ENCODE results near the gene CTNNB1. TPM values are rescaled to one million over a fixed set of nuclear protein-coding genes. Genes with fewer than 3 reads are reported as not detected.

Gene CTNNB1
- total and polyA plus RNA-seq, 2 of the 8 experiments (the other 6 are each of a cell fraction or from before 2014, with no cell fraction given) = 356 to 579 TPM

DNA sequence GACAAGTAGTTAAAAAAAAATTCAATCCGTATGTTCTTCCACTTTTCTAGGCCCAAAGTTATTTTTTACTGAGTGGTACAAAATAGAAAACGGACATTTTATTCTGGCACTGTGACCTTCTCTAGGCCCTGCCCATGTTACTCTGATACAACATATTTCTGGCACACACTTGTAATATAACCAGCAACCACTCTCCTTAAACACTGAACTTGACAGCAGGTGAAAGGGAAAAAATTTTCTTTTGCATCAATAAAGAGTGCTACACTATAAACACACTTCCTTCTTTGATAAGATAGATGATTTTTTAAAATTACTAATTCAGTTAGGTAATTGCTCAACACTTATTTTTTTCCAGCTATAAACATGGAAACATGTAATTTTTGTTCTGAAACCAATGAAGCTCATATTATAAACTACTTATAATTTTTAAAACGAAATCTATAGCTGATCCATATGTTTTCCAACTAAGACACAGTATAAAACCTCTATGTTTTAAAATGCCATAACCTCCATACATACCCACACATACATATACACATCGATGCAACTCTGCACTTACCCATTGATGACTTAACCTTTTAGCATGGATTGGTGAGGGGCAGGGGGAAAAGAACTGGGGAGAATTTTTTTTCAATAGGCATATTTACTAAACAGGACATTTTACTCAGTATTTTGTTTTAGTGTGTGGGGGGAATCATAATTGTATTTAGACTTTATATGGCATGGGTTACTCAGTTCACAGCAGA is 5.3 kb upstream of the CTNNB1 start:
- no peak for DNase-seq (ENCODE audit: low read depth in 1 of 2, low spot score in 2 of 2)
- Histone ChIP-seq H3K4ac (replicated peaks; ENCODE audit: insufficient read length, low read depth, low read length) (no peak overlapping the region), H4K91ac (replicated peaks; ENCODE audit: insufficient read length, low read length) (no peak overlapping the region), H3K27me3 (replicated peaks in 1 of 4; ENCODE audit: control insufficient read depth in 3 of 4, extremely low read depth in 1 of 4, insufficient read depth in 3 of 4, low read length in 3 of 4) (no peaks in the 10 kb centered on the region), H3K18ac (ENCODE audit: extremely low read depth, low read length) (no peak overlapping the region), H4K8ac (ENCODE audit: extremely low read depth, insufficient read depth, low read length) (no peak overlapping the region), H3K9me3 (ENCODE audit: insufficient read depth in 2 of 2, low read depth in 1 of 2, low read length in 1 of 2) (no peaks in the 10 kb centered on the region), H3K4me2 (ENCODE audit: insufficient read depth in 1 of 2, low read depth in 2 of 2, low read length in 2 of 2) (no peak overlapping the region), H2BK15ac (ENCODE audit: low read length) (no peak overlapping the region), H3K23me2 (ENCODE audit: low read depth, low read length) (peaks cover 4% of the 10 kb centered on the region; the same call in 1 of the 2 replicates), H2AFZ (ENCODE audit: low read length) (no peak overlapping the region), H3K36me3 (ENCODE audit: control insufficient read depth in 2 of 4, insufficient read depth in 4 of 4, low read length in 3 of 4) (no peaks in the 10 kb centered on the region), H2BK12ac (ENCODE audit: low read depth, low read length) (no peak overlapping the region), H3K14ac (ENCODE audit: insufficient read length) (no peak overlapping the region), H2BK5ac (ENCODE audit: low read depth, low read length) (no peak overlapping the region), H3K79me2 (ENCODE audit: control insufficient read depth in 1 of 2, insufficient read depth in 2 of 2, low read length in 2 of 2) (no peaks in the 10 kb centered on the region; a peak in 2 of 4 replicates), H2BK120ac (replicated peaks; ENCODE audit: low read depth, low read length) (no peak overlapping the region), H3K4me1 (replicated peaks in 1 of 4; ENCODE audit: control insufficient read depth in 3 of 4, insufficient read depth in 4 of 4, low read length in 3 of 4) (peaks cover 0 to 4% (median 1%) of the 10 kb centered on the region in 4 experiments; a peak in 1 of 7 replicates), H3K4me3 (ENCODE audit: extremely low read depth in 1 of 4, insufficient read depth in 2 of 4, low read depth in 3 of 4, low read length in 4 of 4) (no peak overlapping the region), H3K56ac (replicated peaks; ENCODE audit: insufficient read length, low read depth, low read length) (no peak overlapping the region), H2AK5ac (ENCODE audit: low read depth, low read length) (no peak overlapping the region), H3K79me1 (ENCODE audit: low read depth, low read length) (no peaks in the 10 kb centered on the region), H2BK20ac (ENCODE audit: low read length) (no peak overlapping the region), H3K23ac (ENCODE audit: insufficient read length) (no peak overlapping the region), H3K9ac (replicated peaks in 1 of 4; ENCODE audit: extremely low read depth in 1 of 4, low read depth in 3 of 4, low read length in 3 of 4) (no peak overlapping the region), H4K5ac (ENCODE audit: insufficient read length, low read depth, low read length) (no peak overlapping the region), H4K20me1 (replicated peaks in 1 of 2; ENCODE audit: control insufficient read depth in 1 of 2, insufficient read depth in 2 of 2, low read length in 2 of 2) (no peaks in the 10 kb centered on the region), H3K27ac (ENCODE audit: low read depth, low read length) (no peak overlapping the region)
- TF ChIP-seq JUND (IDR thresholded peaks at IDR 0.05; ENCODE audit: low read length) (no peak), GABPA (IDR thresholded peaks at IDR 0.05; ENCODE audit: borderline replicate concordance, insufficient read depth, low read length) (no peak), POLR2AphosphoS5 (IDR thresholded peaks at IDR 0.05; ENCODE audit: low read depth, low read length) (no peak), CEBPB (IDR thresholded peaks at IDR 0.05; ENCODE audit: low read depth, low read length) (no peak)
- ChIA-PET POLR2A (ENCODE audit: partially characterized antibody) (no interaction called here), CTCF (ENCODE audit: partially characterized antibody) (interaction anchor here (0.5 to 0.9 kb wide), 3 partner anchors 32 to 697 kb away, joined by 3 to 4 read pairs (median 3); no protein-coding TSS in a partner anchor)
- FAIRE-seq = no peak
- 88% methylated on average over 4 of the region's 4 CpGs; no CpG with 5 or more reads in 1 of the 2 experiments for WGBS, 2 experiments (ENCODE audit: extremely low coverage in 1 of 2, insufficient coverage in 1 of 2, insufficient read length in 1 of 2, insufficient replicate concordance in 2 of 2, low coverage in 1 of 2, low lambda C conversion rate in 2 of 2, missing lambda C conversion rate in 1 of 2)

Measured in H1 (cell line).